ENCODE data around the gene FRS3. TPM values are rescaled to one million over a fixed set of nuclear protein-coding genes. Genes with fewer than 3 reads are reported as not detected.

FRS3 gene
- total and polyA plus RNA-seq, 9 of the 15 experiments (the other 6 are each of a cell fraction or from before 2014, with no cell fraction given), result 0.03 to 3.7 (median 1.6) TPM

GRCh38 chr6:41818271-41819054 lies 38.8 kb upstream of the FRS3 start (continued):
- peak; percentile 78 for TF ChIP-seq PRDM10 (IDR thresholded peaks at IDR 0.05; ENCODE audit: partially characterized antibody)
- 0 out of 4 replicates have a peak, but pooled peaks of 1 of the 2 experiments have one; percentile 6 for TF ChIP-seq FOXA3 (CRISPR knock-in tag; conservative IDR thresholded peaks at IDR 0.05 in 1 of 2, IDR thresholded peaks at IDR 0.05 in 1 of 2)
- TF ChIP-seq, protein P1, sequence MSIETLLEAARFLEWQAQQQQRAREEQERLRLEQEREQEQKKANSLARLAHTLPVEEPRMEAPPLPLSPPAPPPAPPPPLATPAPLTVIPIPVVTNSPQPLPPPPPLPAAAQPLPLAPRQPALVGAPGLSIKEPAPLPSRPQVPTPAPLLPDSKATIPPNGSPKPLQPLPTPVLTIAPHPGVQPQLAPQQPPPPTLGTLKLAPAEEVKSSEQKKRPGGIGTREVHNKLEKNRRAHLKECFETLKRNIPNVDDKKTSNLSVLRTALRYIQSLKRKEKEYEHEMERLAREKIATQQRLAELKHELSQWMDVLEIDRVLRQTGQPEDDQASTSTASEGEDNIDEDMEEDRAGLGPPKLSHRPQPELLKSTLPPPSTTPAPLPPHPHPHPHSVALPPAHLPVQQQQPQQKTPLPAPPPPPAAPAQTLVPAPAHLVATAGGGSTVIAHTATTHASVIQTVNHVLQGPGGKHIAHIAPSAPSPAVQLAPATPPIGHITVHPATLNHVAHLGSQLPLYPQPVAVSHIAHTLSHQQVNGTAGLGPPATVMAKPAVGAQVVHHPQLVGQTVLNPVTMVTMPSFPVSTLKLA (conservative IDR thresholded peaks at IDR 0.05), result peak; percentile 75 to 80
- TF ChIP-seq ZKSCAN8 (CRISPR knock-in tag; IDR thresholded peaks at IDR 0.05), result 0 out of 2 replicates have a peak, but pooled peaks have one; percentile 66
- TF ChIP-seq, protein P2, sequence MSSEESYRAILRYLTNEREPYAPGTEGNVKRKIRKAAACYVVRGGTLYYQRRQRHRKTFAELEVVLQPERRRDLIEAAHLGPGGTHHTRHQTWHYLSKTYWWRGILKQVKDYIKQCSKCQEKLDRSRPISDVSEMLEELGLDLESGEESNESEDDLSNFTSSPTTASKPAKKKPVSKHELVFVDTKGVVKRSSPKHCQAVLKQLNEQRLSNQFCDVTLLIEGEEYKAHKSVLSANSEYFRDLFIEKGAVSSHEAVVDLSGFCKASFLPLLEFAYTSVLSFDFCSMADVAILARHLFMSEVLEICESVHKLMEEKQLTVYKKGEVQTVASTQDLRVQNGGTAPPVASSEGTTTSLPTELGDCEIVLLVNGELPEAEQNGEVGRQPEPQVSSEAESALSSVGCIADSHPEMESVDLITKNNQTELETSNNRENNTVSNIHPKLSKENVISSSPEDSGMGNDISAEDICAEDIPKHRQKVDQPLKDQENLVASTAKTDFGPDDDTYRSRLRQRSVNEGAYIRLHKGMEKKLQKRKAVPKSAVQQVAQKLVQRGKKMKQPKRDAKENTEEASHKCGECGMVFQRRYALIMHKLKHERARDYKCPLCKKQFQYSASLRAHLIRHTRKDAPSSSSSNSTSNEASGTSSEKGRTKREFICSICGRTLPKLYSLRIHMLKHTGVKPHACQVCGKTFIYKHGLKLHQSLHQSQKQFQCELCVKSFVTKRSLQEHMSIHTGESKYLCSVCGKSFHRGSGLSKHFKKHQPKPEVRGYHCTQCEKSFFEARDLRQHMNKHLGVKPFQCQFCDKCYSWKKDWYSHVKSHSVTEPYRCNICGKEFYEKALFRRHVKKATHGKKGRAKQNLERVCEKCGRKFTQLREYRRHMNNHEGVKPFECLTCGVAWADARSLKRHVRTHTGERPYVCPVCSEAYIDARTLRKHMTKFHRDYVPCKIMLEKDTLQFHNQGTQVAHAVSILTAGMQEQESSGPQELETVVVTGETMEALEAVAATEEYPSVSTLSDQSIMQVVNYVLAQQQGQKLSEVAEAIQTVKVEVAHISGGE (CRISPR knock-in tag; IDR thresholded peaks at IDR 0.05), result peak in 1 of 3 experiments; percentile 82; a peak in 2 of 6 replicates
- TF ChIP-seq L3MBTL2 (IDR thresholded peaks at IDR 0.05), result 0 out of 2 replicates have a peak, but pooled peaks have one; percentile 15
- peak; percentile 49; the same call in 1 of the 2 replicates for TF ChIP-seq ZFX (CRISPR knock-in tag; IDR thresholded peaks at IDR 0.05)
- peak in 1 of 3 experiments; percentile 24; a peak in 2 of 6 replicates for TF ChIP-seq CTCF (IDR thresholded peaks at IDR 0.05 in 2 of 3, conservative IDR thresholded peaks at IDR 0.05 in 1 of 3; ENCODE audit: insufficient read depth in 2 of 3, low read depth in 1 of 3, low read length in 3 of 3)
- TF ChIP-seq ZNF133 (CRISPR knock-in tag; IDR thresholded peaks at IDR 0.05), result no peak
- peak; percentile 97 for TF ChIP-seq TCF3 (CRISPR knock-in tag; IDR thresholded peaks at IDR 0.05)
- no peak for TF ChIP-seq ZNF696 (CRISPR knock-in tag; conservative IDR thresholded peaks at IDR 0.05)

Measured in K562 (cell line).